Ascending aorta (tissue), 2 donors: ENCODE results near the gene MEST. TPM values are rescaled to one million over a fixed set of nuclear protein-coding genes. Genes with fewer than 3 reads are reported as not detected.

ENCODE experiments used
- DNase-seq, 2 donors: peaks; one replicate each; pipeline ENCODE4 v3.0.0-alpha.2; 2019; ENCODE audit warnings: low spot score in 2 of 2
- H3K27ac ChIP-seq, 2 donors: fragments of 200-600 bp; sonication (generic); one replicate each; pipeline ENCODE4 v1.5.1; 2016 to 2017; ENCODE audit warnings: mild to moderate bottlenecking in 1 of 2
- H3K27me3 ChIP-seq: fragments of 200-600 bp; sonication (generic); one replicate; pipeline ENCODE4 v1.5.1; 2017
- H3K36me3 ChIP-seq, 2 donors: fragments of 200-600 bp; sonication (generic); one replicate each; pipeline ENCODE4 v1.5.1; 2016
- H3K4me1 ChIP-seq, 2 donors: fragments of 200-600 bp; sonication (generic); one replicate each; pipeline ENCODE4 v1.5.1; 2016 to 2017; ENCODE audit warnings: mild to moderate bottlenecking in 1 of 2
- H3K4me3 ChIP-seq, 2 donors: fragments of 200-600 bp; sonication (generic); one replicate each; pipeline ENCODE4 v1.5.1; 2016 to 2017; ENCODE audit warnings: mild to moderate bottlenecking in 1 of 2
- H3K9me3 ChIP-seq, 2 donors: fragments of 200-600 bp; sonication (generic); one replicate each; pipeline ENCODE4 v1.5.1; 2016
- intact Hi-C: fragments of 100-400 bp; cut with DNase I; formaldehyde crosslinking; loops from one replicate; pipeline ENCODE4 v1.15.1; 2023
- total RNA-seq: library from RNA; depleted of rRNA; stranded (reverse); fragments of >200 nt; gene quantifications from one replicate; pipeline ENCODE4 v1.1.0, GENCODE V29; 2016
- TF ChIP-seq, protein P1 (sequence below), 3 experiments: fragments of 200-600 bp in 2 of 3; fragments of 450-650 bp in 1 of 3; sonication (generic) in 2 of 3; IDR thresholded peaks; one replicate each; pipeline ENCODE4 v1.5.1; 2016 to 2019; ENCODE audit warnings: antibody characterized with exemption in 3 of 3, mild to moderate bottlenecking in 1 of 3, moderate library complexity in 1 of 3

The MEST gene
- total RNA-seq, 1 donor from 2014 or later: 6.9 TPM

DNA sequence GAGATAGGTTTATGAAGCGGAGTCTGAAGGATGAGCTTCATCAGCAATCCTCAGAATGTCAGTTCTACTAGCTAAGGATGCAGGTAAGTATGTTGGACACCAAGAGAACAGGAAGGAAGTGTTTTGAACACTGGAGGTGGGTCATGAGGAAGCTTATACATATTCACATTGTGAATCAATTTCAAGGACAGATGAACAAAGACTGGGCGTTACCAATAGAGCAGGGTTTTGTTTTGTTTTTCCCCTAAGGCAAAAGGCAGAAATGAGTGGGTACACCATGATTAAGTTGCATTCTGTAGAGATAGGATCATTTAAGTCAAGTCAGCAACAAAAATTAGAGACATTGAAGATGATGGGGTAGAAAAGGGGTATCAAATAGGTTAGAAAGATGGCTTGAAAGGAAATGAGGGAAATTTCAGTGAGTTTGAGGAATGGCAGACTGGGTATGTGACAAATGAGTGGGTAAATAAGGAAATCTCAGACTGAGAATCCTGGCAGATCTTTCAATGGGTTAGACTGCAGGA lies 51.7 kb downstream of the MEST start:
- peaks cover 0 to 9% of the 10 kb centered on the region in 2 donors for H3K36me3 ChIP-seq
- intact Hi-C loops: no loop called here
- no peaks in the 10 kb centered on the region for H3K4me1 ChIP-seq
- H3K27ac ChIP-seq: no peak overlapping the region
- H3K4me3 ChIP-seq: no peak overlapping the region
- no peaks in the 10 kb centered on the region for H3K9me3 ChIP-seq
- TF ChIP-seq, protein P1, sequence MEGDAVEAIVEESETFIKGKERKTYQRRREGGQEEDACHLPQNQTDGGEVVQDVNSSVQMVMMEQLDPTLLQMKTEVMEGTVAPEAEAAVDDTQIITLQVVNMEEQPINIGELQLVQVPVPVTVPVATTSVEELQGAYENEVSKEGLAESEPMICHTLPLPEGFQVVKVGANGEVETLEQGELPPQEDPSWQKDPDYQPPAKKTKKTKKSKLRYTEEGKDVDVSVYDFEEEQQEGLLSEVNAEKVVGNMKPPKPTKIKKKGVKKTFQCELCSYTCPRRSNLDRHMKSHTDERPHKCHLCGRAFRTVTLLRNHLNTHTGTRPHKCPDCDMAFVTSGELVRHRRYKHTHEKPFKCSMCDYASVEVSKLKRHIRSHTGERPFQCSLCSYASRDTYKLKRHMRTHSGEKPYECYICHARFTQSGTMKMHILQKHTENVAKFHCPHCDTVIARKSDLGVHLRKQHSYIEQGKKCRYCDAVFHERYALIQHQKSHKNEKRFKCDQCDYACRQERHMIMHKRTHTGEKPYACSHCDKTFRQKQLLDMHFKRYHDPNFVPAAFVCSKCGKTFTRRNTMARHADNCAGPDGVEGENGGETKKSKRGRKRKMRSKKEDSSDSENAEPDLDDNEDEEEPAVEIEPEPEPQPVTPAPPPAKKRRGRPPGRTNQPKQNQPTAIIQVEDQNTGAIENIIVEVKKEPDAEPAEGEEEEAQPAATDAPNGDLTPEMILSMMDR (IDR thresholded peaks at IDR 0.05): no peak
- DNase-seq: no peak
- no peaks in the 10 kb centered on the region for H3K27me3 ChIP-seq

- intact Hi-C loops: no loop called here
- H3K4me1 ChIP-seq: no peaks in the 10 kb centered on the region
- H3K4me3 ChIP-seq: no peak overlapping the region
- no peaks in the 10 kb centered on the region for H3K9me3 ChIP-seq
- no peak for DNase-seq
- H3K27me3 ChIP-seq: no peaks in the 10 kb centered on the region
- TF ChIP-seq, protein P1 (IDR thresholded peaks at IDR 0.05): no peak
- no peak overlapping the region for H3K27ac ChIP-seq
- H3K36me3 ChIP-seq: peaks cover 0 to 9% of the 10 kb centered on the region in 2 donors
Measured at GRCh38 chr7:130544356-130544755, 52.5 kb downstream of the MEST start.

- intact Hi-C loops: no loop called here
- Histone ChIP-seq H3K36me3 (no peaks in the 10 kb centered on the region), H3K4me3 (no peak overlapping the region), H3K9me3 (no peaks in the 10 kb centered on the region), H3K27ac (no peak overlapping the region), H3K4me1 (no peaks in the 10 kb centered on the region), H3K27me3 (no peaks in the 10 kb centered on the region)
- DNase-seq: no peak
- TF ChIP-seq, protein P1 (IDR thresholded peaks at IDR 0.05): no peak
Measured at GRCh38 chr7:130553398-130554029, 61.6 kb downstream of the MEST start.

DNA sequence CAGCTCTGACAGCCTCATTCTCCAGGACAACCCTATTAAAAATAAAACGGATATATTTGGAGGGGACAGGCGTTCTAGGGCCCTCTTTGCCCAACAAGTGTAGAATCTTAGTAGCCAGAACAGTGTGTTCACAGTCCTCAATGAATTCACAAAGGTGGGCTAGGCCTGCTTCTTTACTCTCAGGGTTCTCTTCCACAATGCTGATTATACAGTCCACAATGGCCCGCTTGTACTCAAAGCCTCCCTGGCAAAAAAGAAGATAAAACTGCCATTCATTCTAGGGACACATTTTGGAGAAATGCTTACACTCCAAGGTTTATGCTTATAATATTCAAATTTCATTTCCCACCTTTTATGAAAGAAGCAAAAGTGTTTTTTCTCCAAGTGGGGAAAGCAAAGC lies 62.6 kb downstream of the MEST start:
- TF ChIP-seq, protein P1 (IDR thresholded peaks at IDR 0.05): no peak
- no peaks in the 10 kb centered on the region for H3K36me3 ChIP-seq
- no peak for DNase-seq
- H3K4me1 ChIP-seq: no peaks in the 10 kb centered on the region
- no peaks in the 10 kb centered on the region for H3K9me3 ChIP-seq
- H3K27me3 ChIP-seq: no peaks in the 10 kb centered on the region
- intact Hi-C loops: no loop called here
- H3K27ac ChIP-seq: no peak overlapping the region
- H3K4me3 ChIP-seq: no peak overlapping the region

Other genes starting within 250 kb of the MEST start
- not detected for gene CPA2, start 225.2 kb upstream of the MEST start, total RNA-seq
- gene CPA4, start 198.9 kb upstream of the MEST start, total RNA-seq: not detected
- not detected for gene CPA5, start 147.3 kb upstream of the MEST start, total RNA-seq
- gene CPA1, start 111.6 kb upstream of the MEST start, total RNA-seq: not detected
- gene CEP41, start 51.1 kb upstream of the MEST start, total RNA-seq: 4.3 TPM
- 5.4 TPM for gene COPG2, start 176.7 kb downstream of the MEST start, total RNA-seq
- not detected for gene TSGA13, start 194.5 kb downstream of the MEST start, total RNA-seq
- gene KLF14, start 242.1 kb downstream of the MEST start, total RNA-seq: not detected